ENCODE results near the gene TMPRSS7.
"Not testable (repeated sequence)": the region's sequence is repeated elsewhere in the genome, so short reads cannot be mapped to it uniquely, and the experiment has no call there.

TMPRSS7 gene

DNA sequence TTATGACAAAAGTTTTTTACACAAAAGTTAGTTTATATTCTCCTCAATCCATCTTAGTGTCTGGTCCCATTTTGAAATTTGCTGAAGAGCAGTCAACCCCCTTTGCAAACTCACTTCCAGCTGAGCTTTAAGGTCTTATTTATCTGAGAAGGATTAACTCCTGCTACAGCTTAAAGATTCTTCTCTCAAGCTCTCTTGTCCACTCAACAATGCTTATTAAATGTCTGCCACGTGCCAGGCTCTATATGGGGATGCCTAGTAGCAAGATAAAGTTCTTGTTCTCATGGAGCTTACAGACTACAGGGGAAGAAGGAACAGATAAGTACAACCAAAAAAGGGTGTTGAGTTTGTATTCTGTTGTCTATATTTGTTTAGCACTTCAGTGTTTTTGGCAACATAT, 18.7 kb downstream of the TMPRSS7 start:
- no peak overlapping the region for H3K27ac ChIP-seq (ENCODE audit: low read depth in 2 of 2, low read length in 2 of 2)
- no peaks in the 10 kb centered on the region for H3K9me3 ChIP-seq (ENCODE audit: control insufficient read depth in 2 of 2, low read length in 2 of 2)
- H3K9ac ChIP-seq (ENCODE audit: low read depth in 1 of 2, low read length in 2 of 2), result no peak overlapping the region
- no peaks in the 10 kb centered on the region for H3K36me3 ChIP-seq (ENCODE audit: control insufficient read depth in 2 of 2, insufficient read depth in 2 of 2, low read length in 2 of 2)
- H3K4me3 ChIP-seq (ENCODE audit: low read length in 2 of 2), result no peak overlapping the region
- no peaks in the 10 kb centered on the region for H3K27me3 ChIP-seq (ENCODE audit: control insufficient read depth in 2 of 2, insufficient read depth in 2 of 2, low read length in 2 of 2)
- no peaks in the 10 kb centered on the region for H3K4me1 ChIP-seq (ENCODE audit: control insufficient read depth in 2 of 2, insufficient read depth in 2 of 2, low read length in 2 of 2)

DNA sequence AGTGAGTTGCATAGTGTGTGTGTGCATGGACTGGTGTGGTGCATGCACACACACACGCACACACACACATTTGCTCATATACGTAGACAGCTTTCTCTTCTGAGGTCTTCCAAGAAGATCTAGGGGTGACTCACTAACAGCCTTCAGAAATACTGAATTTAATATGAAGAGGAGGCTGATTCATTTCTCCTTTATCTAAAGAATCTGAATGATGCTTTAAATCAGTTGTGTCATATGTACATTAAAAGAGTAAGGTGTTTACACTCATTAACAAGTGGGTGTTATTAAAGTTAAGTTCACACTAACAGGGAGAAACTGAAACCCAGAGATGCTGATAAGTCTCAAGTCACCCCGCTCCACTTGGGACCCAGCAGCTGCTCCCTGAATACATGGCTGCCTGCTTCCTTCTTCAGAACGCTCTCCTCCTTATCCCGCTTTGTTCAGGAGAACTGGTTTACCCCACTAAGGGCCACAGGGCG, 22.0 kb downstream of the TMPRSS7 start:
- Histone ChIP-seq H3K4me1 (ENCODE audit: control insufficient read depth in 2 of 2, insufficient read depth in 2 of 2, low read length in 2 of 2) (no peaks in the 10 kb centered on the region), H3K9me3 (ENCODE audit: control insufficient read depth in 2 of 2, low read length in 2 of 2) (no peaks in the 10 kb centered on the region), H3K27me3 (ENCODE audit: control insufficient read depth in 2 of 2, insufficient read depth in 2 of 2, low read length in 2 of 2) (no peaks in the 10 kb centered on the region), H3K4me3 (ENCODE audit: low read length in 2 of 2) (no peak overlapping the region), H3K9ac (ENCODE audit: low read depth in 1 of 2, low read length in 2 of 2) (no peak overlapping the region), H3K36me3 (ENCODE audit: control insufficient read depth in 2 of 2, insufficient read depth in 2 of 2, low read length in 2 of 2) (no peaks in the 10 kb centered on the region), H3K27ac (ENCODE audit: low read depth in 2 of 2, low read length in 2 of 2) (no peak overlapping the region)

DNA sequence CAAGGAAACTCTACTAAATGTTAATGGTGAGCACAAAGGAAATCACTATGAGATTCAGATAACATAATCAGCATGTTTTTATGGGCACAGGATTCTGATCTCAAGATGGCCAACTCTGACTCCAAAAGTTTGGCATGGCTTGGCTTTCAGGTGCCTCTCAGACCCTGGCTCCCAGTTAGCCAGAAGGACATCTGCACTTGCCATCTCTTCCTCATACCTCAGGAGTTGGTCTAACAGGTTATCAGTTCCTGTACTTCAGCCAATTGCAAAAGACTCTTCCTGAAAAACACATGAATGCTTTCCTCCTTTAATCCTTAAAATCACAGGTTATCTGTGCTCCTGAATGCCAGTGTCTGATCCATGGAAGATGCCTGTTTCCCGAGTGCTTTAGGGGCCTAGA, 25.0 kb downstream of the TMPRSS7 start:
- Histone ChIP-seq H3K27me3 (ENCODE audit: control insufficient read depth in 2 of 2, insufficient read depth in 2 of 2, low read length in 2 of 2) (no peaks in the 10 kb centered on the region), H3K9ac (ENCODE audit: low read depth in 1 of 2, low read length in 2 of 2) (no peak overlapping the region), H3K9me3 (ENCODE audit: control insufficient read depth in 2 of 2, low read length in 2 of 2) (no peaks in the 10 kb centered on the region), H3K4me3 (ENCODE audit: low read length in 2 of 2) (no peak overlapping the region), H3K4me1 (ENCODE audit: control insufficient read depth in 2 of 2, insufficient read depth in 2 of 2, low read length in 2 of 2) (no peaks in the 10 kb centered on the region), H3K36me3 (ENCODE audit: control insufficient read depth in 2 of 2, insufficient read depth in 2 of 2, low read length in 2 of 2) (no peaks in the 10 kb centered on the region), H3K27ac (ENCODE audit: low read depth in 2 of 2, low read length in 2 of 2) (no peak overlapping the region)

DNA sequence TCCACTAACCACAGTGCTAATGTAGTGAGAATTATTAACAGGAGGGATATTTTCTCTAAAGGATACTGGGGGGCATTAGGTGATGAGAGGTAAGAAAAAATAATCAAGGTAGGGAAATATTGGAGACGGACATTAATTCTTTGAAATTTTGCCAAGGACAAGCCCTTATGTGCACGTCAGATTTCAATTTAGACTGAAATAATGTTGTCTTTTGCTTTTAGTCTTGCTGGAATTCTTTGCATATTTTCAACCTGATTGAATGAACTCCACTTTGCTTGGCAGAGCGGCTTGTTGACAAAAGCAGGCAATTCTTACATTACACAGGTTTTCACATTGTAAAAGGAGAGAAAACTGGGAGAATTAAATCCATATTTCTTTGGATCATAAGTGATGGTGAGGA, 26.6 kb downstream of the TMPRSS7 start:
- no peaks in the 10 kb centered on the region for H3K27me3 ChIP-seq (ENCODE audit: control insufficient read depth in 2 of 2, insufficient read depth in 2 of 2, low read length in 2 of 2)
- H3K4me3 ChIP-seq (ENCODE audit: low read length in 2 of 2), result no peak overlapping the region
- no peak overlapping the region for H3K27ac ChIP-seq (ENCODE audit: low read depth in 2 of 2, low read length in 2 of 2)
- no peaks in the 10 kb centered on the region for H3K36me3 ChIP-seq (ENCODE audit: control insufficient read depth in 2 of 2, insufficient read depth in 2 of 2, low read length in 2 of 2)
- H3K9ac ChIP-seq (ENCODE audit: low read depth in 1 of 2, low read length in 2 of 2), result no peak overlapping the region
- H3K9me3 ChIP-seq (ENCODE audit: control insufficient read depth in 2 of 2, low read length in 2 of 2), result no peaks in the 10 kb centered on the region
- H3K4me1 ChIP-seq (ENCODE audit: control insufficient read depth in 2 of 2, insufficient read depth in 2 of 2, low read length in 2 of 2), result no peaks in the 10 kb centered on the region

DNA sequence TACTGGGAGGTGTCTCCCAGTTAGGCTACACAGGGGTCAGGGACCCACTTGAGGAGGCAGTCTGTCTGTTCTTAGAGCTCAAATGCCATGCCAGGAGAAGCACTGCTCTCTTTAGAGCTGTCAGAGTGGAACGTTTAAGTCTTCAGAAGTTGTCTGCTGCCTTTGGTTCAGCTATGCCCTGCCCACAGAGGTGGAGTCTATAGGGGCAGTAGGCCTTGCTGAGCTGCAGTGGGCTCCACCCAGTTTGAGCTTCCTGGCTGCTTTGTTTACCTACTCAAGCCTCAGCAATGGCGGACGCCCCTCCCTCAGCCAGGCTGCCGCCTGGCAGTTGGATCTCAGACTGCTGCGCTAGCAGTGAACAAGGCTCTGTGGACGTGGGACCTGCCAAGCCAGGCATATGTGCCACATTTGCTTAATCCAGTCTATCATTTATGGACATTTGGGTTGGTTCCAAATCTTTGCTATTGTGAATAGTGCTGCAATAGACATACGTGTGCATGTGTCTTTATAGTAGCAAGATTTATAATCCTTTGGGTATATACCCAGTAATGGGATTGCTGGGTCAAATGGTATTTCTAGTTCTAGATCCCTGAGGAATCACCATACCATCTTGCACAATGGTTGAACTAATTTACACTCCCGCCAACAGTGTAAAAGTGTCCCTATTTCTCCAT, 38.0 kb downstream of the TMPRSS7 start:
- Histone ChIP-seq H3K27ac (ENCODE audit: low read depth in 2 of 2, low read length in 2 of 2) (peak overlapping the region; percentile 70 to 77), H3K4me1 (ENCODE audit: control insufficient read depth in 2 of 2, insufficient read depth in 2 of 2, low read length in 2 of 2) (peaks cover 8 to 20% of the 10 kb centered on the region in 2 donors), H3K4me3 (ENCODE audit: low read length in 2 of 2) (peak overlapping the region in 1 of 2 donors; percentile 54), H3K9ac (ENCODE audit: low read depth in 1 of 2, low read length in 2 of 2) (peak overlapping the region in 1 of 2 donors; percentile 47)
- H3K36me3 ChIP-seq (ENCODE audit: control insufficient read depth in 2 of 2, insufficient read depth in 2 of 2, low read length in 2 of 2); H3K9me3 ChIP-seq (ENCODE audit: control insufficient read depth in 2 of 2, low read length in 2 of 2); H3K27me3 ChIP-seq (ENCODE audit: control insufficient read depth in 2 of 2, insufficient read depth in 2 of 2, low read length in 2 of 2): not testable (repeated sequence)

DNA sequence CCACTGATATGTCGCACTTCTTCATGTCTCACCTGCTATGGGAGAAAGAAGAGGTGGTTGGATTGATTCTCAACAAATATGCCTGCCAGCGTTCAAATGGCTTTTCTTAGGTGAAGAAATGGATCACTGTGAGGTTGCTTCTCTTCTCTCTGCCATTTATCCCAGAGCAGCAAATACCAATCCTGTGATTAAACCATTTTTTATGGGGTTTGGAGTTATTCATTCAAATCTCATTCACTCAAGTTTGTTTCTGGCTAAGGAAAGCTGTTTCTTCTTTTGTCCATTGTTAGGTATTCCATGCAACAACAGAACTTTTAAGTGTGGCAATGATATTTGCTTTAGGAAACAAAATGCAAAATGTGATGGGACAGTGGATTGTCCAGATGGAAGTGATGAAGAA, 39.5 kb downstream of the TMPRSS7 start:
- H3K36me3 ChIP-seq (ENCODE audit: control insufficient read depth in 2 of 2, insufficient read depth in 2 of 2, low read length in 2 of 2), result no peaks in the 10 kb centered on the region
- H3K4me3 ChIP-seq (ENCODE audit: low read length in 2 of 2), result no peak overlapping the region
- no peaks in the 10 kb centered on the region for H3K27me3 ChIP-seq (ENCODE audit: control insufficient read depth in 2 of 2, insufficient read depth in 2 of 2, low read length in 2 of 2)
- no peak overlapping the region for H3K9ac ChIP-seq (ENCODE audit: low read depth in 1 of 2, low read length in 2 of 2)
- H3K27ac ChIP-seq (ENCODE audit: low read depth in 2 of 2, low read length in 2 of 2), result no peak overlapping the region
- peaks cover 8 to 20% of the 10 kb centered on the region in 2 donors for H3K4me1 ChIP-seq (ENCODE audit: control insufficient read depth in 2 of 2, insufficient read depth in 2 of 2, low read length in 2 of 2)
- H3K9me3 ChIP-seq (ENCODE audit: control insufficient read depth in 2 of 2, low read length in 2 of 2), result no peaks in the 10 kb centered on the region

DNA sequence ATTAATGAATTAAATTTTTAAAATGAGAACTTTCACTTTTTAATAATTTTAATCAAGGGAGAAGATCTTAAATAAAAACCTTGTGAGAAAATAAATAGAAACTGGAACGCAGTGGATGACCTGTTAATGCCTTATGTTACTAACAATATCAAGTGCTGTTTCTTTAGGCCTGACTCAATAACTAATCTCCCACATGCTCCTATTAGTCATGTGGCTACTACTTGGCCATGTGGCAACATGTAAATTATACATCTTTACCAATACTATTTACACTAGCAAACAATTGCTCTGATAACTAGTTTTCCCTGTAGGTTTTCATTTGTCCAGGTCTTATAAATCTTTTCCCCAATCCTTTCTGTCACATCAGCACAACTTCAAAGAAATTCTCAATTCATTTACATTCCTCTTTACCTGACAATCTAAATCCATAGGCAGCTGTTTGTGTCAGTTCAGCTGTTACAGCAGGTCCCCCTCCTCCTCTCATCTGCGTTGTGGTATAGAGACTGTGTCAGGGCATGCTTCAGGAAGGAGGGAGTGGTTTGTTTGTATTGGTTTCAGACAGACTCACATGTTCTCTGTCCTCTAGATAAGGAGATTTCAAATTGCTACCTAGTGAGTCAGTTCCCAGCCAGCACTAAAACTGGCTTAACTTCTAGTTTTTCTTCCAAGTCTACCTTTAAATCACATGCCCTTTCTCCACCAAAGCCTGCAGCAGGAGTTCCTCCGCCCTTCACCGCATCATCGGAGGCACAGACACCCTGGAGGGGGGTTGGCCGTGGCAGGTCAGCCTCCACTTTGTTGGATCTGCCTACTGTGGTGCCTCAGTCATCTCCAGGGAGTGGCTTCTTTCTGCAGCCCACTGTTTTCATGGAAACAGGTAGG, 40.3 kb downstream of the TMPRSS7 start:
- Histone ChIP-seq H3K27ac (ENCODE audit: low read depth in 2 of 2, low read length in 2 of 2) (peak overlapping the region; percentile 81 to 88), H3K9me3 (ENCODE audit: control insufficient read depth in 2 of 2, low read length in 2 of 2) (no peaks in the 10 kb centered on the region), H3K27me3 (ENCODE audit: control insufficient read depth in 2 of 2, insufficient read depth in 2 of 2, low read length in 2 of 2) (no peaks in the 10 kb centered on the region), H3K9ac (ENCODE audit: low read depth in 1 of 2, low read length in 2 of 2) (peak overlapping the region; percentile 56 to 64), H3K4me3 (ENCODE audit: low read length in 2 of 2) (peak overlapping the region; percentile 45 to 68), H3K4me1 (ENCODE audit: control insufficient read depth in 2 of 2, insufficient read depth in 2 of 2, low read length in 2 of 2) (peaks cover 8 to 20% of the 10 kb centered on the region in 2 donors), H3K36me3 (ENCODE audit: control insufficient read depth in 2 of 2, insufficient read depth in 2 of 2, low read length in 2 of 2) (no peaks in the 10 kb centered on the region)

DNA sequence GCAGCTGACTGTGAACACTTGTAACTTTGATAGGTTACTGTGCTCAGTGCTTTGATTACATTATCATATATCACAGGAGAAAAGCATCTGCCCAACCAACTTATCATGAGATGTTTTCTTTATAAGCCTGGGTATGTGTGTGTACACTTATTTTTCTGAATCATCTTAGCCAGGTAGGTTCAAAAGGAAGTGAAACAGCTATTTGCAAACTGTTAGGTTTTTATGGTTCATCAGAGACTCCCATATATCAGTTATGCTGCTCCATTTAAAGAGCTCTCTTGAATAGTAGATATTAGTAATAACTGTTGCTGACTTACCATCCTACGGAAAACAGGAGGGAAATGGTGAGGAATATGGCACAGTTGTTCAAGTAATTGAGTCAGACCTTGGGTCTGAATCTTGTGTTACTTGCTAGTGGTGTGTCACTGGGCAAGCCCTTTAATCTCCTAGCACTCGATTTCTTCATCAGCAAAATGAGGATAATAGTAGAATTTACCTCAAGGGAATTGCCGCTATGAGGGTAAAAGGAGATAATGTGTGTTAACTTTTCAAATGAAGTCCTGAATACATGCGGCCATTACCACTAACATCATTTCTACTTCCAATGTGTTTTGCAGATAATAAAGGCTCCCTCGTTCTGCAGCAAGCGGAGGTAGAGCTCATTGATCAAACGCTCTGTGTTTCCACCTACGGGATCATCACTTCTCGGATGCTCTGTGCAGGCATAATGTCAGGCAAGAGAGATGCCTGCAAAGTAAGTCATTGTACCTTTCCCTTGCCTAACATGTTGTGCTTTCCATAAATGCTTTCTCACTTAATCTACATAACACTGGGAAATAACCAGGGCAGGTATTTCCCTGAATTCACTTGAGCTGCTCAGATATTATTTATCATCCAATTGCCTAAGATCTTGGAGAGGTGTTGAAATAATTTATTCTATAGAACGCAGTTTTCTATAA, 43.9 kb downstream of the TMPRSS7 start:
- Histone ChIP-seq H3K9me3 (ENCODE audit: control insufficient read depth in 2 of 2, low read length in 2 of 2) (no peaks in the 10 kb centered on the region), H3K27ac (ENCODE audit: low read depth in 2 of 2, low read length in 2 of 2) (no peak overlapping the region), H3K36me3 (ENCODE audit: control insufficient read depth in 2 of 2, insufficient read depth in 2 of 2, low read length in 2 of 2) (no peaks in the 10 kb centered on the region), H3K9ac (ENCODE audit: low read depth in 1 of 2, low read length in 2 of 2) (no peak overlapping the region), H3K4me1 (ENCODE audit: control insufficient read depth in 2 of 2, insufficient read depth in 2 of 2, low read length in 2 of 2) (peaks cover 8 to 20% of the 10 kb centered on the region in 2 donors), H3K27me3 (ENCODE audit: control insufficient read depth in 2 of 2, insufficient read depth in 2 of 2, low read length in 2 of 2) (no peaks in the 10 kb centered on the region), H3K4me3 (ENCODE audit: low read length in 2 of 2) (no peak overlapping the region)

DNA sequence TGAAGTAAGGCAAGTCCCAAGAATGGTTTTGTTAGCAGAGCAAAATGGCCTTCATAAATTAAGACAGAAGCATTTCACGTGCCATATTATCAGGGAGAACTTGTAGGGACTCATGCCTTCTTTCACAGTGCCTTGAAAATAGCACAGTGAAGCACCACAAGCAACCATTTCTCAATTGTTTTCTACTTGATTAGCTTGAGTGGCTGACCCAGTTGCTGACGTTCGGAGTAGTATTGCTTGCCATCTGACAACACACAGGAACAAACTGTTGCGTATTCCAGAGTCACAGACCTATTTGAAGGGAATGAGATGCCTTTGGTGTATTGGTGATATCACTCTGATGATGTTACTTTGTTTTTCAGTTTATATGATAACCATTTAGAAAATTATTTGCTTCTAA, 48.7 kb downstream of the TMPRSS7 start:
- Histone ChIP-seq H3K4me3 (ENCODE audit: low read length in 2 of 2) (no peak overlapping the region), H3K36me3 (ENCODE audit: control insufficient read depth in 2 of 2, insufficient read depth in 2 of 2, low read length in 2 of 2) (no peaks in the 10 kb centered on the region), H3K9ac (ENCODE audit: low read depth in 1 of 2, low read length in 2 of 2) (no peak overlapping the region), H3K27me3 (ENCODE audit: control insufficient read depth in 2 of 2, insufficient read depth in 2 of 2, low read length in 2 of 2) (no peaks in the 10 kb centered on the region), H3K4me1 (ENCODE audit: control insufficient read depth in 2 of 2, insufficient read depth in 2 of 2, low read length in 2 of 2) (peaks cover 11 to 35% of the 10 kb centered on the region in 2 donors), H3K27ac (ENCODE audit: low read depth in 2 of 2, low read length in 2 of 2) (no peak overlapping the region), H3K9me3 (ENCODE audit: control insufficient read depth in 2 of 2, low read length in 2 of 2) (no peaks in the 10 kb centered on the region)
